MM.1S (cell line): ENCODE results near the gene BRME1.

Experiments
- DNase-seq: peaks from one replicate; pipeline ENCODE4 v3.0.0-alpha.2; 2015
- H2AFZ ChIP-seq: fragments of 300-600 bp; sonication (generic); 2 replicates; pipeline ENCODE4 v1.6.0; 2016; ENCODE audit warnings: antibody characterized with exemption, low read length
- H3F3A ChIP-seq: fragments of 300-600 bp; sonication (generic); 2 replicates; pipeline ENCODE4 v1.6.1; 2016; ENCODE audit warnings: mild to moderate bottlenecking, antibody characterized with exemption, low read length, moderate library complexity, mixed read lengths; ENCODE audit not compliant: insufficient read depth
- H3K27ac ChIP-seq: fragments of 300-600 bp; sonication (generic); 2 replicates; pipeline ENCODE4 v1.5.1; 2016; ENCODE audit warnings: mild to moderate bottlenecking, low read length
- H3K27me3 ChIP-seq: fragments of 300-600 bp; sonication (generic); replicated peaks from 2 replicates; pipeline ENCODE4 v1.6.0; 2016; ENCODE audit warnings: low read length; ENCODE audit not compliant: insufficient read depth
- H3K36me3 ChIP-seq: fragments of 300-600 bp; sonication (generic); replicated peaks from 2 replicates; pipeline ENCODE4 v1.6.1; 2016; ENCODE audit warnings: mild to moderate bottlenecking, low read length, mixed read lengths; ENCODE audit not compliant: insufficient read depth
- H3K4me1 ChIP-seq: fragments of 300-600 bp; sonication (generic); 2 replicates; pipeline ENCODE4 v1.6.1; 2016; ENCODE audit warnings: low read length, mixed read lengths
- H3K4me2 ChIP-seq: fragments of 300-600 bp; sonication (generic); 2 replicates; pipeline ENCODE4 v1.6.0; 2016; ENCODE audit warnings: low read depth, low read length
- H3K4me3 ChIP-seq: fragments of 300-600 bp; sonication (generic); 2 replicates; pipeline ENCODE4 v1.5.1; 2016; ENCODE audit warnings: low read length, mixed read lengths
- H3K79me2 ChIP-seq: fragments of 300-600 bp; sonication (generic); 2 replicates; pipeline ENCODE4 v1.6.1; 2016; ENCODE audit warnings: mixed run types, low read length, mixed read lengths
- H3K9ac ChIP-seq: fragments of 300-600 bp; sonication (generic); 2 replicates; pipeline ENCODE4 v1.6.1; 2016; ENCODE audit warnings: low read length, mixed read lengths
- H3K9me2 ChIP-seq: fragments of 300-600 bp; sonication (generic); replicated peaks from 2 replicates; pipeline ENCODE4 v1.6.1; 2016; ENCODE audit warnings: mild to moderate bottlenecking, low read length, mixed read lengths; ENCODE audit not compliant: insufficient read depth
- H3K9me3 ChIP-seq: fragments of 300-600 bp; sonication (generic); replicated peaks from 2 replicates; pipeline ENCODE4 v1.6.1; 2016; ENCODE audit warnings: mild to moderate bottlenecking, low read length, mixed read lengths; ENCODE audit not compliant: insufficient read depth
- H4K20me1 ChIP-seq: fragments of 300-600 bp; sonication (generic); 2 replicates; pipeline ENCODE4 v1.6.1; 2016; ENCODE audit warnings: mild to moderate bottlenecking, low read length, moderate library complexity, mixed read lengths; ENCODE audit not compliant: insufficient read depth
- CTCF ChIP-seq: fragments of 300-600 bp; sonication (generic); IDR thresholded peaks from 2 replicates; pipeline ENCODE4 v1.5.1; 2016; ENCODE audit warnings: antibody characterized with exemption, low read length, mixed read lengths
- EZH2 ChIP-seq: fragments of 300-600 bp; sonication (generic); optimal IDR thresholded peaks from 2 replicates; pipeline ENCODE3; 2017; ENCODE audit warnings: low read depth, mild to moderate bottlenecking, antibody characterized with exemption, low read length, mixed read lengths
- EZH2phosphoT487 ChIP-seq: fragments of 300-600 bp; sonication (generic); IDR thresholded peaks from 2 replicates; pipeline ENCODE4 v1.6.1; 2018; ENCODE audit warnings: antibody characterized with exemption, low read length

BRME1 gene

GRCh38 chr19:13864046-13864666, 41.8 kb downstream of the BRME1 start:
- H3K4me2 ChIP-seq, result no peak overlapping the region
- peaks cover 55% of the 10 kb centered on the region for H3K27me3 ChIP-seq
- no peaks in the 10 kb centered on the region for H3K9me3 ChIP-seq
- H3F3A ChIP-seq, result no peaks in the 10 kb centered on the region
- H3K9ac ChIP-seq, result no peak overlapping the region
- no peak for DNase-seq
- TF ChIP-seq EZH2phosphoT487 (no peak), CTCF (no peak), EZH2 (no peak)
- H2AFZ ChIP-seq, result no peak overlapping the region
- H3K27ac ChIP-seq, result no peak overlapping the region
- no peak overlapping the region for H3K4me3 ChIP-seq
- H3K79me2 ChIP-seq, result no peaks in the 10 kb centered on the region
- H3K9me2 ChIP-seq, result no peaks in the 10 kb centered on the region
- H4K20me1 ChIP-seq, result no peaks in the 10 kb centered on the region
- no peaks in the 10 kb centered on the region for H3K36me3 ChIP-seq
- H3K4me1 ChIP-seq, result peaks cover 5% of the 10 kb centered on the region; the same call in 1 of the 2 replicates

DNA sequence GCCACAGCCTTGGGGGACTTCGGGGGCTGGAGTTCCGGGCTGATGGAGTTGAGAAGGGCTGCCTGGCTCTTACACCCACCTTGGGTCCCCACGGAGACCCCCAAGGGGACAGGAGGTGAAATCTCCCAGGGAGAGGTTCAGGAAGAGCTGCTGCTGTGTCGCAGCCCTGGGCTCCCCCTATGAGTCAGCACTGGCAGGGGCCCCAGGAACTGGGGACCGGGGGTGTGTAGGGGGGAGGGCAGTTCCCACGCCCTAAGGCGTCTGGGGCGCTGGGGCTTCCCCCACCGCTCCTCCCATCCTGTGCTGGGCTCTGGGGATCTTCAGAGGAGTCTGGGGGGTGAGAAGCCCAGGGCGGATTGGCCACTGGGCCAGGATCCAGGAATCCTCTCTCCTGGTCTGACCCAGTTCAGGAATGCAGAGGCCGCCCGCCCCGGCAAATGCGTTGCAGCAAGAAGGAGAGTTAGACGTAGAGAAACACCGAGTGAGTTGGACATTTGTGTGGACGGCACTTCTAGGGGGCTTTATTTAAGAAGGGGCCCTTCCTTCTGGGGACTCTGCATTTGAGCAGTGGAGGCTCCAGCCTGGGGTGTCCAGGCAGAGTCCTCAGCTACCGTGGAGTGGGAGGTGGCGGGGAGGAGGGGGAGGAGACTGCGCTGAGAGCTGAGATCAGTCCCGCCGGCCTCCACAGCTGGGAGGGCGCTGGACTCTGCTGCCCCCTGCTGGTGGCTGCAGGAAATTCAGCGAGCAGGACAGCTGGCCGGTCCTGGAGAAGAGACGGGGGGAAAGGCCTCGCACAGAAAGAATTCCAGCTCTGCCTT, 44.0 kb downstream of the BRME1 start:
- H3K4me2 ChIP-seq, result peak overlapping the region; percentile 97
- H3K27me3 ChIP-seq, result peaks cover 34% of the 10 kb centered on the region
- no peak overlapping the region for H3K27ac ChIP-seq
- H3K9me3 ChIP-seq, result no peaks in the 10 kb centered on the region
- H3K79me2 ChIP-seq, result no peaks in the 10 kb centered on the region
- peaks cover 5% of the 10 kb centered on the region; the same call in 1 of the 2 replicates for H3K4me1 ChIP-seq
- H3K4me3 ChIP-seq, result peak overlapping the region; percentile 72
- H2AFZ ChIP-seq, result peak overlapping the region; percentile 94
- no peaks in the 10 kb centered on the region for H3K36me3 ChIP-seq
- H3F3A ChIP-seq, result no peaks in the 10 kb centered on the region
- no peaks in the 10 kb centered on the region for H4K20me1 ChIP-seq
- no peaks in the 10 kb centered on the region for H3K9me2 ChIP-seq
- peak overlapping the region; percentile 61; the same call in 1 of the 2 replicates for H3K9ac ChIP-seq
- TF ChIP-seq EZH2 (no peak), CTCF (peak; percentile 82)
- peak; percentile 75 for DNase-seq

GRCh38 chr19:13861392-13861713, 44.6 kb downstream of the BRME1 start:
- no peak for DNase-seq
- H3K79me2 ChIP-seq, result no peaks in the 10 kb centered on the region
- H3K27ac ChIP-seq, result no peak overlapping the region
- no peak for TF ChIP-seq EZH2
- TF ChIP-seq CTCF, result no peak
- TF ChIP-seq EZH2phosphoT487, result no peak
- peak overlapping the region; percentile 94 for H2AFZ ChIP-seq
- H3K4me3 ChIP-seq, result peak overlapping the region; percentile 72
- no peaks in the 10 kb centered on the region for H4K20me1 ChIP-seq
- H3K36me3 ChIP-seq, result no peaks in the 10 kb centered on the region
- no peaks in the 10 kb centered on the region for H3K9me3 ChIP-seq
- H3K9me2 ChIP-seq, result no peaks in the 10 kb centered on the region
- H3K27me3 ChIP-seq, result peaks cover 28% of the 10 kb centered on the region
- no peaks in the 10 kb centered on the region for H3F3A ChIP-seq
- H3K9ac ChIP-seq, result peak overlapping the region; percentile 61; the same call in 1 of the 2 replicates
- H3K4me2 ChIP-seq, result peak overlapping the region; percentile 97
- peaks cover 5% of the 10 kb centered on the region; the same call in 1 of the 2 replicates for H3K4me1 ChIP-seq
